ENCODE measurements around the gene HEATR5B. TPM values are rescaled to one million over a fixed set of nuclear protein-coding genes. Genes with fewer than 3 reads are reported as not detected.
"Not testable (repeated sequence)": the region's sequence is repeated elsewhere in the genome, so short reads cannot be mapped to it uniquely, and the experiment has no call there.

The HEATR5B gene
- total and polyA plus RNA-seq, 8 donors, result 8.7 to 15.5 (median 13.3) TPM

DNA sequence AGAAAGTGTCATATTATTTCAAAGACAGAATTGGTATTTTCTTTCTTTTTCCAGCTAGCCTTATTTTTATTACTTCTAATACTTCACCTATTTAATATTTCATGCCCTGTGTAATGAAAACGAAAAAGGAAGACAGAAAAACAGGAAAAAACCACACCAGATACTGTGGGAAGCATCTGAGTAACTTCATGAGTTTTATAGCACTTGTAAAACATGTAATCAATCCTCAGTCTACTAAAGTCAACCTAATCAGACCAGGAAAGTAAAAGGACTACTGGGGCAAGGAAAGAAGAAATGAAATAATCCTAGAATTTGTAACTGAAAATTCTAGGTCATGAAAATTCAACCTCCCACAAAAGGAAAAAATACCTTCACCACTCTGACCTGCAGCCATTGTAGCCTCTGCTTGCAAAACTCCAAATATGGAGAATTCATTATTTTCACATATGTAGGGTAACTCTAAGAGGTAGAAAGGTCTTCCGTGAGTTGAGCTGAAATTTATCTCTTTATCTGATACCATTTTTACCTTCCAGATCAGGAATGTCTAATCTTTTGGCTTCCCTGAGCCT lies 83.1 kb downstream of the HEATR5B start:
- Histone ChIP-seq H3K27ac (no peak overlapping the region), H3K4me3 (no peak overlapping the region), H3K4me1 (no peaks in the 10 kb centered on the region), H3K27me3 (no peaks in the 10 kb centered on the region), H3K36me3 (peaks cover 0 to 41% (median 16%) of the 10 kb centered on the region in 3 donors), H3K9me3 (no peaks in the 10 kb centered on the region)
- intact Hi-C loops (cut with DNase I), result no loop called here
- DNase-seq (no peak), ATAC-seq (no peak), FAIRE-seq (no peak)
- WGBS, 2 donors, result 75 to 80% methylated on average over 2 of the region's 2 CpGs
- TF ChIP-seq, protein P1, sequence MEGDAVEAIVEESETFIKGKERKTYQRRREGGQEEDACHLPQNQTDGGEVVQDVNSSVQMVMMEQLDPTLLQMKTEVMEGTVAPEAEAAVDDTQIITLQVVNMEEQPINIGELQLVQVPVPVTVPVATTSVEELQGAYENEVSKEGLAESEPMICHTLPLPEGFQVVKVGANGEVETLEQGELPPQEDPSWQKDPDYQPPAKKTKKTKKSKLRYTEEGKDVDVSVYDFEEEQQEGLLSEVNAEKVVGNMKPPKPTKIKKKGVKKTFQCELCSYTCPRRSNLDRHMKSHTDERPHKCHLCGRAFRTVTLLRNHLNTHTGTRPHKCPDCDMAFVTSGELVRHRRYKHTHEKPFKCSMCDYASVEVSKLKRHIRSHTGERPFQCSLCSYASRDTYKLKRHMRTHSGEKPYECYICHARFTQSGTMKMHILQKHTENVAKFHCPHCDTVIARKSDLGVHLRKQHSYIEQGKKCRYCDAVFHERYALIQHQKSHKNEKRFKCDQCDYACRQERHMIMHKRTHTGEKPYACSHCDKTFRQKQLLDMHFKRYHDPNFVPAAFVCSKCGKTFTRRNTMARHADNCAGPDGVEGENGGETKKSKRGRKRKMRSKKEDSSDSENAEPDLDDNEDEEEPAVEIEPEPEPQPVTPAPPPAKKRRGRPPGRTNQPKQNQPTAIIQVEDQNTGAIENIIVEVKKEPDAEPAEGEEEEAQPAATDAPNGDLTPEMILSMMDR (IDR thresholded peaks at IDR 0.05), result no peak

DNA sequence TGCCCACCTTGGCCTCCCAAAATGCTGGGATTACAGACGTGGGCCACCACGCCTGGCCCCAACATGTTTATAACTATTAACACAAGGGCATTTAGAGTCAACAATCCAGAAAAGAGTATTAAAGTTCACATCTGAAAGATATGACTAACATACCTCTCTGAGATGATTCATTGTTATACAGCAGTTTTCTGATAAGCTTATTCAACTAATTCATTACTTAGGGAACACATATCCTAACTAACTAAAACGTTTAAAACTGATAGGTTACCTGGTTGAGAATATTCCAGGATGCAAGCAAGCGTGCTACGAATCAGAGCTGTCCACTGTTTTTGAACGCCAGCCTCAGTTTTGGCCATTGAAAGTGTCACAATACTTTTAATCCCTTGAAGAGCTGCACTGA lies 83.9 kb downstream of the HEATR5B start:
- H3K4me3 ChIP-seq, result no peak overlapping the region
- H3K27ac ChIP-seq, result no peak overlapping the region
- intact Hi-C loops (cut with DNase I), result no loop called here
- WGBS, 2 donors, result 86 to 87% methylated on average over 6 of the region's 6 CpGs
- H3K36me3 ChIP-seq, result peaks cover 0 to 41% (median 16%) of the 10 kb centered on the region in 3 donors
- FAIRE-seq (no peak), DNase-seq (no peak), ATAC-seq (no peak)
- H3K9me3 ChIP-seq, result no peaks in the 10 kb centered on the region
- TF ChIP-seq, protein P1 (IDR thresholded peaks at IDR 0.05), result no peak
- H3K27me3 ChIP-seq, result no peaks in the 10 kb centered on the region
- no peaks in the 10 kb centered on the region for H3K4me1 ChIP-seq

DNA sequence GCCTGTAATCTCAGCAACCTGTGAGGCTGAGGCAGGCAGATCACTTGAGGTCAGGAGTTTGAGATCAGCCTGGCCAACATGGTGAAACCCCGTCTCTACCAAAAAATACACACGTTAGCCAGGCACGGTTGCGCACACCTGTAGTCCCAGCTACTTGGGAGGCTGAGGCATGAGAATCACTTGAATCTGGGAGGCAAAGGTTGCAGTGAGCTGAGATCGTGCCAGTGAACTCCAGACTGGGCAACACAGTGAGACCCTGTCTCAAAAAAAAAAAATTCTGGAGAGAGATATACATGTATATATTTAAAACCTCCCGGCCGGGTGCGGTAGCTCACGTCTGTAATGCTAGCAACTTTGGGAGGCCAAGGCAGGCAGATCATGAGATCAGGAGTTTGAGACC lies 84.8 kb downstream of the HEATR5B start:
- FAIRE-seq; H3K4me1 ChIP-seq; ATAC-seq; H3K27me3 ChIP-seq; DNase-seq; H3K4me3 ChIP-seq; H3K9me3 ChIP-seq; intact Hi-C loops (cut with DNase I); H3K27ac ChIP-seq: not testable (repeated sequence)
- WGBS, 2 donors, result 97 to 98% methylated on average over 9 of the region's 9 CpGs
- peaks cover 0 to 41% (median 16%) of the 10 kb centered on the region in 3 donors for H3K36me3 ChIP-seq

DNA sequence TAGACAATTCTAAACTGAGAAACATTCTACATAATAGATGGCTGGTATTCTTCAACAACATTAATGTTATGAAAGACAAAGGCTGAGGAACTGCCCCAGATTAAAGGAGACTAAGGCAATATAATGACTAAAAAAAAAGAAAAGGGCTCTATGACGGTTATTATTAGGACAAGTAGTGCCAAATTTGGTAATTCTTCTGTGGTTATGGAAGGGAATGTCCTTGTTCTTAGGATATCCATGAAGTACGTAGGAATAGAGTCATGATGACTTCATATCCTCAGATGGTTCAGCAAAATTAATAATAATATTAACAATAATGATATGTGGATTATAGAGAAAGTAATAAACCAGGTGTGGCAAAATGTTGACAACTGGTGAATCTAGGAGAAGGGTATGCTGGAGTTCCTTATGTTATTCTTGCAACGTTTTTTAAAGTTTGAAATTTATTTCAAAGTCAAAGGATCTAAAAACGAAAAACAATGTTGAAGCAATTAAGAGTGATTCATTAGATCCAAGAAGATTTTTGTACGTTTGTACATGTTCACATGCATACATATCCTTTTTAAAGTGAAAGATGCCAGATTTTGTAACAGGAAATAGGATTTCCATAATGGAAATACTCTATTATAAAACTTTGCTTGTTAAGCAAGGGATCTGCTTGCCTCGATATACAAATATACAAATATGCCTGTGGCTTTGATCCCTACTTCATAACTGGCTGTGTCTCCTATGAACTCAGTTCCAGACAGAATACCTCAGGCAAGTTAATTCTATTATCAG lies 90.1 kb downstream of the HEATR5B start:
- Histone ChIP-seq H3K4me1 (no peaks in the 10 kb centered on the region), H3K4me3 (no peak overlapping the region), H3K9me3 (no peaks in the 10 kb centered on the region), H3K27me3 (no peaks in the 10 kb centered on the region), H3K27ac (no peak overlapping the region), H3K36me3 (peaks cover 0 to 6% (median 0%) of the 10 kb centered on the region in 3 donors)
- 85 to 92% methylated on average over 6 of the region's 6 CpGs for WGBS, 2 donors
- TF ChIP-seq, protein P1 (IDR thresholded peaks at IDR 0.05), result no peak
- no peak for FAIRE-seq
- no peak for DNase-seq
- intact Hi-C loops (cut with DNase I), result no loop called here
- ATAC-seq, result no peak

DNA sequence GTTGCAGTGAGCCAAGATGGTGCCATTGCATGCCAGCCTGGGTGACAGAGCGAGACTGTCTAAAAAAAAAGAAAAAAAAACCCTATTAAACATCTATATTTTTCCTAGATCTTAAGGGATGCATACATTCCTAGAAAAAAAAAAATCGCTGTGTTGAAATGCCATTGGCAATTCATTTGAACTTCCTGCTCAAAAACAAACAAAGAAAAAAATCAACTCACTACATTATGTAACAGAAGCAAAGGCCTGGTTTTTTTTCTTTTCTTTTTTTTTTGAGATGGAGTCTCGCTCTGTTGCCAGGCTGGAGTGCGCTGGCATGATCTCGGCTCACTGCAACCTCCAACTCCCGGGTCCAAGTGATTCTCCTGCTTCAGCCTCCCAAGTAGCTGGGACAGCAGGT lies 96.2 kb downstream of the HEATR5B start:
- Histone ChIP-seq H3K4me3 (no peak overlapping the region), H3K36me3 (peaks cover 0 to 10% (median 0%) of the 10 kb centered on the region in 3 donors), H3K9me3 (no peaks in the 10 kb centered on the region), H3K27ac (no peak overlapping the region), H3K4me1 (no peaks in the 10 kb centered on the region), H3K27me3 (no peaks in the 10 kb centered on the region)
- 59 to 79% methylated on average over 6 of the region's 6 CpGs for WGBS, 2 donors
- FAIRE-seq (no peak), DNase-seq (no peak), ATAC-seq (peak in 2 of 4 donors; percentile 29 to 31)
- TF ChIP-seq, protein P1 (IDR thresholded peaks at IDR 0.05), result no peak
- intact Hi-C loops (cut with DNase I), result no loop called here
